Epidermal melanocyte (primary cell): ENCODE data around the gene RANGRF.
"Not testable (repeated sequence)": the region's sequence is repeated elsewhere in the genome, so short reads cannot be mapped to it uniquely, and the experiment has no call there.

Source experiments
- DNase-seq: peaks from one replicate; pipeline ENCODE4 v3.0.0; 2011; ENCODE audit warnings: low spot score; ENCODE audit not compliant: insufficient read length

RANGRF gene, protein sequence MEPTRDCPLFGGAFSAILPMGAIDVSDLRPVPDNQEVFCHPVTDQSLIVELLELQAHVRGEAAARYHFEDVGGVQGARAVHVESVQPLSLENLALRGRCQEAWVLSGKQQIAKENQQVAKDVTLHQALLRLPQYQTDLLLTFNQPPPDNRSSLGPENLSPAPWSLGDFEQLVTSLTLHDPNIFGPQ

DNA sequence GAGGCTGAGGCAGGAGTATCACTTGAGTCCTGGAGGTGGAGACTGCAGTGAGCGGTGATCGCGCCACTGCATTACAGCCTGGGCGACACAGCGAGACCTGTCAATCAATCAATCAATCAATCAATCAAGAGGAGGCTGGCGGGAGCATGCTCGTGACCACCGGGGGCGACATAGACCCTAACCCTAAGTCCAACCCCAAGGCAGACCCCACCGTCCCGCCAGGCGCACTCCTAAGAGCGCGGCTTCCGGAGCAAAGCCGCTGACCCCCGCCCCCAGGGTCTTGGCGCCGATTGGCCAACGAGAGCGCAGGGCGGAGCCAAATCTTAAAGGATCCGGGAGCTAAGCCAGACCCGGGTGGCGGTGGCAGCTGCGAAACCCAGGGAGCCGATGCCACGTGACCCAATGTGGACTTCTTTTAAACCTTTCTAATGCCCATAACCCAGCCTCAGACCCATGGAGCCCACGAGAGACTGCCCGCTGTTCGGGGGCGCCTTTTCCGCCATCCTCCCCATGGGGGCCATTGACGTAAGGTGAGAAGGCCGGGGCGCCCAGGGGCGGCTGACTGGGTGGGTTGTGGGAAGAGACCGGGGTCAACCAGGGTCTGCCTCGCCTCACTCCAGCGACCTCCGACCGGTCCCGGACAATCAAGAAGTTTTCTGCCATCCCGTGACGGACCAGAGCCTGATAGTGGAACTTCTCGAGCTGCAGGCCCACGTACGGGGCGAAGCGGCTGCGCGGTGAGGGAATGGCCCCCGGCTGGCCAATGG lies at the start of gene RANGRF:
RANGRF (plus strand) TSS at position 335 of the 767 bp plus-strand sequence; CDS start at position 454, 119 bp downstream.
- DNase-seq: peak; percentile 97

DNA sequence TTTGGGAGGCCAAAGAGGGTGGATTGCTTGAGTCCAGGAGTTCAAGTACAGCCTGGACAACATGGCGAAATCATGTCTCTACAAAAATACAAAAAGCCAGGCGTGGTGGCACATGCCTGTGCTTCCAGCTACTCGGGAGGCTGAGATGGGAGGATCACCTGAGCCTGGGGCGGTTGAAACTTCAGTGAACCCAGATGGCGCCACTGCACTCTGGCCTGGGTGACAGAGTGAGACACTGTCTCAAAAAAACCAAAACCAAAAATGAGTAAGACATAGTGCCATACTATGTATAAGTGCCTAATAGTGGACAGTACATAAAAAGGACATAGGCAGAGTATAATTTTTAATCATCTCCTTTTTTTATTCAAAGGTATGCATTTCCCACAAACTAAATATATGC lies 44.6 kb upstream of the RANGRF start:
- DNase-seq: no peak

DNA sequence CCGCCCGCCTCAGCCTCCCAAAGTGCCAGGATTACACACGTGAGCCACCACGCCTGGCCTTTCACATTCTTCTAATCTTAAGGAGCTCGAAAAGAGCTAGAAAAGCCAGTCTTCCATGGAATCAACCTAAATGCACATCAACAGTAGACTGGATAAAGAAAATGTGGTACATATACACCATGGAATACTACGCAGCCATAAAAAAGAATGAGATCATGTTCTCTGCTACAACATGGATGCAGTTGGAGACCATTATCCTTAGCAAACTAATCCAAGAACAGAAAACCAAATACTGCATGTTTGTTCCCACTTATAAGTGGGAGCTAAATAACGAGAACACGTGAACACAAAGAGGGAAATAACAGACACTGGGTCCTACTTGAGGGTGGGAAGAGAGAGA lies 43.7 kb upstream of the RANGRF start:
- no peak for DNase-seq

GRCh38 chr17:8248751-8249607 lies 39.5 kb upstream of the RANGRF start, which contains the start of gene PFAS:
TSS of gene PFAS (plus strand) at chr17:8249289. CDS start at chr17:8253938, 4,649 bp downstream.
- peak; percentile 96 for DNase-seq

GRCh38 chr17:8249621-8250500 lies 38.6 kb upstream of the RANGRF start:
- DNase-seq: no peak

- DNase-seq: not testable (repeated sequence)
Observed at GRCh38 chr17:8251411-8251810, 37.1 kb upstream of the RANGRF start.

DNA sequence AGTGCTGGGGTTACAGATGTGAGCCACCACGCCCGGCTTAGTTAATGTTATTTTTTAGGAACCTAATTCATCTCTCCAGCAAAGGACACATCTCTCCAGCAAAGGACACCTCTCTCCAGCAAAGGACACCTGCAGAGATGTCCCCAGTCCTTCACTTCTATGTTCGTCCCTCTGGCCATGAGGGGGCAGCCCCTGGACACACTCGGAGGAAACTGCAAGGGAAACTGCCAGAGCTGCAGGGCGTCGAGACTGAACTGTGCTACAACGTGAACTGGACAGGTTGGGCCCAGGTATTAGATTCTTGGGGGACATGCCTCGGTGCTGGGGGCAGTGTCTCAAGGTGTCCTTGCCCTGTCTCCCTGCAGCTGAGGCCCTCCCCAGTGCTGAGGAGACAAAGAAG lies 34.7 kb upstream of the RANGRF start:
- DNase-seq: no peak

GRCh38 chr17:8254881-8255280 lies 33.6 kb upstream of the RANGRF start:
- no peak for DNase-seq

DNA sequence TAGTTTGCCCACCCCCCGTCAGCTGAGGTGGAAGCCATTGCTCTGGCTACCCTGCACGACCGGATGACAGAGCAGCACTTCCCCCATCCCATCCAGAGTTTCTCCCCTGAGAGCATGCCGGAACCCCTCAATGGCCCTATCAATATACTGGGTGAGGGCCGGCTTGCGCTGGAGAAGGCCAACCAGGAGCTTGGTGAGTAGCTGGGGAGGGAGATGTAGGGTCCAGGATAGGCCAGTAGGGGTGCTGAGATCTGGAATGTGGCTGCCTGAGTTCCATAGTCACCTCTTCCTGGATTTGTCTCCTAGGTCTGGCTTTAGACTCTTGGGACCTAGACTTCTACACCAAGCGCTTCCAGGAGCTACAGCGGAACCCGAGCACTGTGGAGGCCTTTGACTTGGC lies 33.0 kb upstream of the RANGRF start:
- DNase-seq: no peak

- DNase-seq: no peak
Observed at GRCh38 chr17:8256291-8256690, 32.2 kb upstream of the RANGRF start.

DNA sequence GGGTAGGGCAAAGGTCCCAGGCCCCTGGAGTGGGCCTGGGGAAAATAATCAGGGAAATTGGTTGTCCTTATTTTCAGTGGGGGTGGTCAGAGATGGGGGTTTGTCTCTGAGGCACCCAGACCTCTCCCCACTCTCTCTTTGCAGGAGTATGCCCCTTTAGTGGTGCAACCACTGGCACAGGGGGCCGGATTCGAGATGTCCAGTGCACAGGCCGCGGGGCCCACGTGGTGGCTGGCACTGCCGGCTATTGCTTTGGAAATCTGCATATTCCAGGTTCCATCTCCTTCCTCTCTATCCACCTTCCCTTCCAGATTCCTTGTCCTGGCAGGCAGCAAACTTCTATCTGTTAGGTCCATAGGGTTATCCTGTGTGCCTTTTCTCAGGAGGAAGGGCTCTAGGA lies 31.8 kb upstream of the RANGRF start:
- DNase-seq: no peak

DNA sequence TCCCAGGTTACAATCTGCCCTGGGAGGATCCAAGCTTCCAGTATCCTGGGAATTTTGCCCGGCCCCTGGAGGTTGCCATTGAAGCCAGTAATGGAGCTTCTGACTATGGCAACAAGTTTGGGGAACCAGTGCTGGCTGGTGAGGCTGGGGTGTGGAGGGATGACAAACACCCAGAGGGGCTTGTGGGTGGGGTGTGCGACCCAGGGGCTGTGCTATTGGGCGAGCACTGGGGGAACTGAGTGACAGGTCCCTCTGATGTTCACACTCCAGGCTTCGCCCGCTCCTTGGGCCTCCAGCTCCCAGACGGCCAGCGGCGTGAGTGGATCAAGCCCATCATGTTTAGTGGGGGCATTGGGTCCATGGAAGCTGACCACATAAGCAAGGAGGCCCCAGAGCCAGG lies 30.7 kb upstream of the RANGRF start:
- DNase-seq: no peak

GRCh38 chr17:8264320-8264719 lies 24.1 kb upstream of the RANGRF start:
- no peak for DNase-seq

DNA sequence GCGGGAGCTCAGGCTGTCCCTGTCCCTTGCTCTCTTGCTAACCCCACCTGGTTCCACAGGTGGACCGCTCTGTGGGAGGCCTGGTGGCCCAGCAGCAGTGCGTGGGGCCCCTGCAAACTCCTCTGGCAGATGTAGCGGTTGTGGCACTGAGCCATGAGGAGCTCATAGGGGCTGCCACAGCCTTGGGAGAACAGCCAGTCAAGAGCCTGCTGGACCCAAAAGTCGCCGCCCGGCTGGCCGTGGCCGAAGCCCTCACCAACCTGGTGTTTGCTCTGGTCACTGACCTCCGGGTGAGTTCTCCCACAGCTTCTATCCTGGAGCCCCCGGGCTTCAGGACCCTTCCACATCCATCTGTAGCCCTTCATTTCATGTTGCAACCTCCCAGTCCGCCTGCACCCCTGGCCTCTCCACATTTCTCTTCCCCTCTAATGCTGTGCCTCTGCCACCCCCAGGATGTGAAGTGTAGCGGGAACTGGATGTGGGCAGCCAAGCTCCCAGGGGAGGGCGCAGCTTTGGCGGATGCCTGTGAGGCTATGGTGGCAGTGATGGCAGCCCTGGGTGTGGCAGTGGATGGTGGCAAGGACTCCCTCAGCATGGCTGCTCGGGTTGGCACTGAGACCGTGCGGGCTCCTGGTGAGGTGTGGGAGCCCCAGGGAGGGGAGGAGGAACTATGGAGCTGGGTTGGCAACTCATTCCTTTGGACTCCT lies 23.5 kb upstream of the RANGRF start:
- DNase-seq: no peak

- no peak for DNase-seq
Observed at GRCh38 chr17:8266648-8267479, 21.6 kb upstream of the RANGRF start.

DNA sequence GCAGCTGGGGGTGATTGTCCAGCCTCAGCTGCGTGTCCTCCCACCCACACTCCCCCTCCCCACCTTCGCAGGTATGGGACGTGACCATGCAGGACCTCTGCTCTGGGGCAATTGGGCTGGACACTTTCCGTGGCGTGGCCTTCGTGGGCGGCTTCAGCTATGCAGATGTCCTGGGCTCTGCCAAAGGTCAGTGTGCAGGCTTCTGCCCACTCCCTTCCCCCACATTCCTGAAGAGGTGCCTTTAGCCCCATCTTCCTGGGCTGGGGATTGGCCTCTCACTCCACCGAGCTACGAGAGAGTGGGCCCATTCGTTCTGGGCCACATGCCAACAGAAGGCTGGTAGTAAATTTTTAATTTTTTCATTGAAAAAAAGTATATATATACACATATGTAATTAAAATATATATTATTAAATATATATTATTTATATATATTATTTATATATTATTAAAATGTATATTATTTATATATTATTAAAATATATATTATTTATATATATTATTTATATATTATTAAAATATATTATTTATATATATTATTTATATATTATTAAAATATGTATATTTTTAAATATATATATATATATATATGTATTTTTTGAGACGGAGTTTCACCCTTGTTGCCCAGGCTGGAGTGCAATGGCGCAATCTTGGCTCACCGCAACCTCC lies 20.9 kb upstream of the RANGRF start:
- DNase-seq: no peak

DNA sequence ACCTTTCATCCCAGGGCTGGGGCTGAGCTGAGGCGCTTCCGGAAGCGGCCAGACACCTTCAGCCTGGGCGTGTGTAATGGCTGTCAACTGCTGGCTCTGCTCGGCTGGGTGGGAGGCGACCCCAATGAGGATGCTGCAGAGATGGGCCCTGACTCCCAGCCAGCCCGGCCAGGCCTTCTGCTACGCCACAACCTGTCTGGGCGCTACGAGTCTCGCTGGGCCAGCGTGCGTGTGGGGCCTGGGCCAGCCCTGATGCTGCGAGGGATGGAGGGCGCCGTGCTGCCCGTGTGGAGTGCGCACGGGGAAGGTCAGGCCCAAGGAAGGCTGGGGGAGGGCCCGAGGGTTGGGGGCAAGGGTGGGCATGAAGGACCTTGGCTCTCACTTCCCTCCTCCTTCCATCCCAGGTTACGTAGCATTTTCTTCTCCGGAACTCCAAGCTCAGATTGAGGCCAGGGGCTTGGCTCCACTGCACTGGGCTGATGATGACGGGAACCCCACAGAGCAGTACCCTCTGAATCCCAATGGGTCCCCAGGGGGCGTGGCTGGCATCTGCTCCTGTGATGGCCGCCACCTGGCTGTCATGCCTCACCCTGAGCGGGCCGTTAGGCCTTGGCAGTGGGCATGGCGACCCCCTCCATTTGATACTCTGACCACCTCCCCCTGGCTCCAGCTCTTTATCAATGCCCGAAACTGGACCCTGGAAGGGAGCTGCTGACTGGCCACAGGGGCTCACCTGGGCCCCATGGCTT lies 19.7 kb upstream of the RANGRF start:
- DNase-seq: no peak

- no peak for DNase-seq
Observed at GRCh38 chr17:8272421-8272820, 16.0 kb upstream of the RANGRF start.
